ENCODE results near the gene CTSE. TPM values are rescaled to one million over a fixed set of nuclear protein-coding genes. Genes with fewer than 3 reads are reported as not detected.

CTSE gene
- polyA plus RNA-seq, 1 donor (not counting 4 experiments of a cell fraction or from before 2014, with no cell fraction given): 0.33 TPM

GRCh38 chr1:205988585-205988995, 35.1 kb downstream of the CTSE start:
- Histone ChIP-seq H3K9me1 (ENCODE audit: control insufficient read depth, extremely low read depth, insufficient read depth, low read length) (peaks cover 2% of the 10 kb centered on the region), H3K9ac (ENCODE audit: control insufficient read depth, extremely low read depth, insufficient read depth, low read length) (no peak overlapping the region), H3K4me3 (ENCODE audit: control insufficient read depth in 2 of 3, extremely low read depth in 1 of 3, insufficient read depth in 2 of 3, low read depth in 1 of 3, low read length in 3 of 3) (no peak overlapping the region), H3K27me3 (ENCODE audit: control insufficient read depth, extremely low read depth, insufficient read depth, low read length) (no peaks in the 10 kb centered on the region), H3K4me2 (ENCODE audit: control insufficient read depth, extremely low read depth, insufficient read depth, low read depth, low read length) (no peak overlapping the region), H4K20me1 (ENCODE audit: control insufficient read depth, extremely low read depth, insufficient read depth, low read length) (no peaks in the 10 kb centered on the region), H3K79me2 (ENCODE audit: control insufficient read depth, insufficient read depth, low read length) (no peaks in the 10 kb centered on the region), H3K4me1 (ENCODE audit: control insufficient read depth, extremely low read depth, insufficient read depth, low read length) (peaks cover 18% of the 10 kb centered on the region), H3K27ac (ENCODE audit: control insufficient read depth, insufficient read depth, low read length) (no peak overlapping the region), H3K9me3 (ENCODE audit: control insufficient read depth, low read depth, low read length) (no peaks in the 10 kb centered on the region), H2AFZ (ENCODE audit: control insufficient read depth, low read length) (no peak overlapping the region), H3K36me3 (ENCODE audit: control insufficient read depth in 2 of 2, extremely low read depth in 1 of 2, insufficient read depth in 2 of 2, low read length in 2 of 2) (peaks cover 21 to 29% of the 10 kb centered on the region in 2 experiments)
- no peak for FAIRE-seq
- no peak for TF ChIP-seq EZH2 (IDR thresholded peaks at IDR 0.05; ENCODE audit: low read length)
- no peak for TF ChIP-seq CTCF (optimal IDR thresholded peaks at IDR 0.05 in 1 of 3, IDR thresholded peaks at IDR 0.05 in 1 of 3, conservative IDR thresholded peaks at IDR 0.05 in 1 of 3; ENCODE audit: extremely low read depth in 1 of 3, insufficient read depth in 2 of 3, low read length in 3 of 3)
- no peak for DNase-seq (ENCODE audit: low read depth, low spot score)
- dilution Hi-C loops (cut with MboI; ENCODE audit: extremely low pct_ligation_motif_present, low sequenced_read_pairs): no loop called here

GRCh38 chr1:205986861-205987260, 36.8 kb downstream of the CTSE start:
- peaks cover 2% of the 10 kb centered on the region for H3K9me1 ChIP-seq (ENCODE audit: control insufficient read depth, extremely low read depth, insufficient read depth, low read length)
- no peak overlapping the region for H3K4me3 ChIP-seq (ENCODE audit: control insufficient read depth in 2 of 3, extremely low read depth in 1 of 3, insufficient read depth in 2 of 3, low read depth in 1 of 3, low read length in 3 of 3)
- no peak overlapping the region for H3K27ac ChIP-seq (ENCODE audit: control insufficient read depth, insufficient read depth, low read length)
- peaks cover 23% of the 10 kb centered on the region for H3K4me1 ChIP-seq (ENCODE audit: control insufficient read depth, extremely low read depth, insufficient read depth, low read length)
- no peak overlapping the region for H3K9ac ChIP-seq (ENCODE audit: control insufficient read depth, extremely low read depth, insufficient read depth, low read length)
- TF ChIP-seq EZH2 (IDR thresholded peaks at IDR 0.05; ENCODE audit: low read length) (no peak), CTCF (optimal IDR thresholded peaks at IDR 0.05 in 1 of 3, IDR thresholded peaks at IDR 0.05 in 1 of 3, conservative IDR thresholded peaks at IDR 0.05 in 1 of 3; ENCODE audit: extremely low read depth in 1 of 3, insufficient read depth in 2 of 3, low read length in 3 of 3) (no peak)
- dilution Hi-C loops (cut with MboI; ENCODE audit: extremely low pct_ligation_motif_present, low sequenced_read_pairs): no loop called here
- H4K20me1 ChIP-seq (ENCODE audit: control insufficient read depth, extremely low read depth, insufficient read depth, low read length): no peaks in the 10 kb centered on the region
- H2AFZ ChIP-seq (ENCODE audit: control insufficient read depth, low read length): no peak overlapping the region
- no peaks in the 10 kb centered on the region for H3K79me2 ChIP-seq (ENCODE audit: control insufficient read depth, insufficient read depth, low read length)
- H3K27me3 ChIP-seq (ENCODE audit: control insufficient read depth, extremely low read depth, insufficient read depth, low read length): no peaks in the 10 kb centered on the region
- no peak overlapping the region for H3K4me2 ChIP-seq (ENCODE audit: control insufficient read depth, extremely low read depth, insufficient read depth, low read depth, low read length)
- no peaks in the 10 kb centered on the region for H3K9me3 ChIP-seq (ENCODE audit: control insufficient read depth, low read depth, low read length)
- FAIRE-seq (no peak), DNase-seq (ENCODE audit: low read depth, low spot score) (no peak)
- H3K36me3 ChIP-seq (ENCODE audit: control insufficient read depth in 2 of 2, extremely low read depth in 1 of 2, insufficient read depth in 2 of 2, low read length in 2 of 2): peaks cover 8 to 18% of the 10 kb centered on the region in 2 experiments
